D341Med (cell line): ENCODE data around the gene CSNK1D.

Experiments used
- DNase-seq: peaks from one replicate; pipeline ENCODE4 v3.0.0; 2012; ENCODE audit warnings: low spot score

CSNK1D gene

DNA sequence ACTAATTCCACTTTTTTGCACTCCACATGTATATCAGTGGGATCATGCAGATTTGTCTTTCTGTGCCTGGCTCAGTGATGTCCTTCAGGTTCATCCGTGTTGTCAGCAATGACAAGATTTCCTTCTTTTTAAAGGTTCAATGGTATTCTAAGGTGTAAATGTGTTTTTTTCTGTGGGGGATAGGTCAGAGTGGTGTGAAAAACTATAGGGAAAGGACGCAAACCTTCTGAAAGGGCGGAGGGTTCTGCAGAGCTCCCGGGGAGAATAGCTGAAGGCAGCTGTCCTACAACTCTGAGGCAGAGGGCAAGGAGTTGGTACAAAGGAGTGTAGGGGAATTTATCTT lies 21.9 kb upstream of the CSNK1D start:
- no peak for DNase-seq

DNA sequence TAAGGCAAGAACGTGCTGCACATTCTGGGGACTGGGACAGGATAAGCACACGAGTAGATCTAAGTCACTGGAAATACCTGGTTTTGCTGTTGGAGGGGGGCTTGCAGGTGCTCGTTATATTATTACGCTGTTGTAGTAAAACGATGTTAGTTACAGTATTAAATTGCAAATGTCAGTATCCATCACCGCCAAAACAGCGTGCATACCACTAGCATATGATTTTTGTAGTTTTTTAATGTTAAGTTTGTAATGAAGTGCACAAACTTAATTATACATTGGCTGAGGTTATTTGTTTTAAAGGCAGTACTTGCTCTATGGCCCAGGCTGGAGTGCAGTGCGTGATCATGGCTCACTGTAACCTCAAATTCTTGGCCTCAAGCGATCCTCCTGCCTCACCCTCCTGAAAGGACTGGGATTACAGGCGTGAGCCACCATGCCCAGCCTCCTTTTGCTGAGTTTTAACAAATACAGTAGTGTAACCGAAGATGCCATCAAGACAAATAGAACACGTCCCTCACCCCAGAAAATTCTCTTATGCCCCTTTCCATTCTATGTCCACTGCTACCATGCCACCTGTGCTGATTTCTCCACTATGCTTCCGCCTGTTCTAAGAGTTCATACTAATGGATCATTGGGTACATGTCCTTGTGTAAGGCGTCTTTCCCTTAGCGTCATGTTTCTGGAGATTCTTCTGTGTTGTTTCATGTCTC lies 20.7 kb upstream of the CSNK1D start:
- no peak for DNase-seq

DNA sequence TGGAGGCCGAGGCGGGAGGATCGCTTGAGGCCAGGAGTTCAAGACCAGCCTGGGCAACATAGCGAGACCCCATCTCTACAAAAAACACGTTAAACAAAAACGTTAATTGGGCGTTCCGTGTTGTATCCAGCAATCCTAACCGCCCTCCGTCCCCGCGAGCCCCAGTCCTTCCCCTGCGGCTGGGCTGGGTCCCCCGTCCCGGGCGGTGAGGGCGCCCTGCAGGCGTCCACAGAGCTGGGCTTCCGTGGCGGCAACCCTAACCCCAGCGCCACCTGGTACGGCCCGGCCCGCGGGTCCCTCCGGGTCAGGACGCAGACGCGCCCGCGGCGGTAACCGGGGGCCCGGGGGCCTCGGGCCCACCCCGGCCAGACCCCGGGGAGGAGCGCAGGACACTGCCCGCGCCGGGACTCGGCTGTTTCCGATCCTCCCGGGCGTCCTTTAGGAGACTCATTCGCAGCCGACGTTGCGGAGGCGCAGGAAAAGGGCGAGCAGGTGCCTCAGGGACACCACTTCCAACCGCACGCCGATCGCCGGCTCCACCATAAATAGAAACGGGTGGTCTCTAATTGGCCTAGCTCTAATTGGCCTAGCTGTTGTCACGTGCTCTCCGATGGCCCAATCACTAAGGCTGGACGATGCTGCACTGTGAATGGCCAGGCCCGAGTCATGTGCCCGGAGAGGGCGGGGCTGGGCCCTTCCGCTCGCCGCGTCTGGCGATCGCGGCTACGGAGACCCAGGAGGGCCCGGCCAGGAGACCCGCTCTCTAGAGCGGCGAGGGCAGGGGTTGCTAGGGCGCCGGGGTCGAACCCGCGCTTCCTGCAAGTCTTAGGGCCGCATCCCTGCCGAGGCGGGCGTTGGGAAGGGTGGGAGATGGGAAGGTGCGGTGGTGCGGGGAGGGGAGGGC lies 19.0 kb upstream of the CSNK1D start:
- DNase-seq: peak; percentile 99

GRCh38 chr17:82291582-82292250 lies 18.2 kb upstream of the CSNK1D start:
- DNase-seq: no peak

DNA sequence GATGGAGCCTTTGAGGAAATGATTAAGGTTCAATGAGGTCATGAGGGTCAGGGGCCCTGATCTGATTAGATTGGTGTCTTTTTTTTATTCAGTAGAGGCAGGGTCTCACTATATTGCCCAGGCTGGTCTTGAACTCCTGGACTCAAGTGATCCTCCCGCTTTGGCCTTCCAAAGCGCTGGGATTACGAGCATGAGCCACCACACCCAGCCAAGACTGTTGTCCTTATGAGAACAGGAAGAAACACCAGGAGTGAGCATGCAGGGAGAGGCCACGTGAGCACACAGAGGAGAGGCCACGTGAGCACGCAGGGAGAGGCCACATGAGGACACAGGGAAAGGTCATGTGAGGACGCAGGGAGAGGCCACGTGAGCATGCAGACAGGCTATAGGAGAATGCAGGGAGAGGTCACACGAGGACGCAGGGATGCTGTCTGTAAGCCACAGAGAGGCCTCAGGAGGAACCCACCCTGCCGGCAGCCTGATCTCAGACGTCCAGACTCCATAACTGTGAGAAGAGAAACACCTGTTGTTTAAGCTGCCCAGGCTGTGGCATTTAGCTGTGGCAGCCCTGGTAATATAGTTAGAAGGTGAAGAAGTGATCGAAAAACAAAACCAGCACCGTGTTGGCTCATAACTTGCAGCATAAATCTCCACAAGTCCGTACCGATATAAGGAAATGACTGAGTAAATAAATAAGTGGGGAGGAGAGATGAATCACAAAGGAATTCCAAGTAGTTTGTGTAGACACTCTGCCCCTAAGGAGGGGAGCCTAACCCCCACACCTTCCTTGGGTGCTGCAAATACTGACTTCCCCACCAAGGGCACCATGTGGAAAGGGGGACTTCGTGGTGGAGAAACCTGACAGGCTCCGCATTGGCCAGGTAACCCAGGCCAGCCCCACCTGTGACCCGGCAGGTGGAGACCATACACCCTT lies 14.6 kb upstream of the CSNK1D start:
- no peak for DNase-seq

DNA sequence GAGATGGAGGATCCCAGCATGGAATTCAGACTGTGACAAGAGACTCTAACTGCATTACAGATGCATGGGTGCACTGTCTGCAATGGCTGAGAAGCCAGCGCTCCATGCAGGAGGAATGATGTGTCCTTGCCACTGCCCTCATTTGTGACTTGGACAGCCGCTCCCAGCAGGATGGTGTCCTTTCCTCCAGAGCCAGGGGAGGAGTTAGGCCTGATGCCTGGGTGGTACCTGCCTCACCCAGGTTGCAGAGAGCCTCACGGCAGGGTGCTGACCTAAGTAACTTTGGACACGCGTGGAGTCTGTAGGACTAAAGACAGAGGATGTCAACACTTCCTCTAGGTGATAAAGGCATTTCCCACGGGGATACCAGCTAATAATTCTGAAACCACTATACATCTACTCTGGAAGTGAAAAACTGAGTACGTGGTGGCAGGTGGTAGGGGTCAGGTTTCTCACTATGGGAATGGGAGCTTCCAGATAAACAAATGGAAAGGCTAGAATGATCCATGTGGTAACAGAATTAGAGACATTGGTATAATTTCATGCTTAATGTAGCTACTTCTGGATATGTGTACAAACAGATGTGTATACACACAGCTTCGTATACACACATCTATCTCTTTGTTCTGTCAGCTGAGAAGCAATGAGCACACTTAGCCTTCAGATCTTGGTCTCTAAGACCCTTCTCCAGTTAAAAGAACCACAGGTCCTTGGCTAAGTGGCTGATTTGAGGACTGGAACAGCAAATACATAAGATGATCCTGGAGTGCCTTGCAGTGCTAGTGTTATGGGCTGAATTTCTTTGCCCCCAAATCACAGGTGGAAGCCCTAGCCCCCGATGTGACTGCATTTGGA lies 13.7 kb upstream of the CSNK1D start:
- DNase-seq: no peak

DNA sequence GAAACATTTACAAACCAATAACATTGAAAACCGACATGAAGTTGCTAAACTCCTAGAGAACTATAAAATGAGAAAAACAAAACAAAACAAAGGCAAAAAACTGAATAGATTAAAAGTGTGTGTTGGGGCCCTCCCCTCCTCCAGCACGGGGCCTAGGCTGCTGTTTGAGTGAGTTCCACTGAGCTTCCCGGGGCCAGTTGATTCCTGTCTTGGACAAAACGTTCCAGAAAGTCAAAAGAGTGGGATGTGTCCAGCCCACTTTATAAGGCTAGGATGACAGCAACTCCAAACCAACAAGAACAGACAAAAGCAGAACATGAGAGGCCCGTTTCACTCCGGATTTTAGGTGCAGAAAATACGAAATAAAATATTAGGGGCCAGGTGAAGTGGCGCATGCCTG lies 11.6 kb upstream of the CSNK1D start:
- no peak for DNase-seq

DNA sequence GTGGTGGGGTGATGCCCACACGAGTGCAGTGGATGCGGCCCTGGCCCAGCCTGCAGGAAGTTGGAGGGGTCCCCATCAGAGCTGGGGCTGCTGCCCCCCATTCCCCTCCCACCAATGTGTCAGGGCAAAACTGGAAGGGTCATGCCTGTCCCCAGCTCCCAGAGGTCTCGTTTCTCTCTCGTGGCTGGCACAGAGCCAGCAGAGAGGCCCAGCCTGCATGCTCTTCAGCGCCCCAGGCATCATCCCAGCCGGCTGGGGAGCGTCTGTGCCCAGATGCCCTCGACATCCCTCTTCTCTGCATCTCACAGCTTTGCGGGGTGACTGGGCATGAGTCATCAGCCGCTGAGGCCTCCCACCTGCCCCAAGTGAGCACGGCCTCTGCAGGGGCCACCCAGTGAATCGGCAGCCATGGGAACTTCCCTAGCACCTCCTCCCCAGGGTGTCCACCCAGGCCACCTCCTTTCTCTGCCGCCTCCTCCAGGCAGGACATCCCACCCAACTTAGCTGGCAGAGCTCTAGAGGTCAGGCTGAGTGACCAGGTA lies 9.8 kb upstream of the CSNK1D start:
- no peak for DNase-seq

DNA sequence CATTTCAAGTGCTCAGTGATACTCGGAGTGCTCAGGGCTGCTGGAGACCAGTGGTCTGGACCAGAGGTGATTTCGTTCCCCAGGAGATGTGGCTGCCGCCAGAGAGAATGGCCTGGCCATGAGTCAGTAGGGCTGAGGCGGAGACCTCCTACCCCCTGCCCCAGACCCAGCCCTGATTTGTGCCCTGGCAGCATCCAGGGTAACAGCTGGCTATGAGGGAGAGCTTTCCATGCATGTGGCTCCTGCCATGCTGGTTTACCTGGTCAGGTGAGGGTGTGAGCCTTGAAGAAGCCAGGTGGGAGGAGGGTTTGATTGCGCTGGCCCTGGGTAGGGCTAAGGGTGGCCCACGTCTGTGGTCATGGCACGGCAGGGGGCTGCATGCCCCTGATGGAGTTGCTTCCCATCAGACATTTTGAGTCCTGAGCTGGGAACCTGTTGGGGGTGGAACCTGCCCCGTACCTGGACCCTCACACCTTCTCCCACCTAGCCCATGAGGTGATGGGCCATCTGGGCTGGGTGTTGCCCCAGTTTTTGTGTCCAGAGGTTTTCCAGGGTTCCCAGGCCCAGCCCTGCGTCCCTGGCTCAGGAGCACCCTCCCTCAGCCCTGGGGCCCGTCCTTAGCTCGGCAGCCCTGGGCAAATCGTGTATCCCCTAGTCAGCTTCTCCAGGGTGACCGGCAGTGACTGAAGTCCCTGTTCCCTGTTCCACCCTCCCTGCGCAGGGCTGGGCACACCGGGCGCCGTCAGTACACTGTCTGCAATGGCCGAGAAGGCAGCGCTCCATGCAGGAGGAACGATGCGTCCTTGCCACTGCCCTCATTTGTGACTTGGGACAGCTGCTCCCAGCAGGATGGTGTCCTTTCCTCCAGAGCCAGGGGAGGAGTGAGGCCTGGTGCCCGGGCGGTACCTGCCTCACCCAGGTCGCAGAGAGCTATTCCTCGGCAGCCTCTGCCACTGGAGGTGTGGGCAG lies 9.0 kb upstream of the CSNK1D start:
- DNase-seq: no peak

- DNase-seq: no peak
Observed at GRCh38 chr17:82281502-82282238, 8.2 kb upstream of the CSNK1D start.

DNA sequence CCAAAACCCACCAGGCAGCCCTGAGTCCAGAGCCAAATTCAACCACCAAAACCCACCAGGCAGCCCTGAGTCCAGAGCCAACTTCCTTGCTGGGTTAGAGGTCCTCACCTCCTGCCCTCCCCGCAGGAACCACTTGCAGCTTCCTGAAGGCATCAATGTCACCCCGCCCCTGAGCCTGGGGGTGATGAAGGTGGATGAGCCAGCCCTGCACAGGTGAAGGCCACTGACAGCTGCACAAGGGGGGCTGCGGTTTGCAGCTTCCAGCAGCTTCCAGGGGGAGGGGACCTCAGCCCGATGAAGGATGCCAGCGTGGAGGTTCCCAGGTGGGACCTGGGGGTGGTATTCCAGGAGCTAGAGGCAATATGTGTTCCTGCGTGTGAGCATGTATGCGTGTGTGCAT lies 7.6 kb upstream of the CSNK1D start:
- no peak for DNase-seq

DNA sequence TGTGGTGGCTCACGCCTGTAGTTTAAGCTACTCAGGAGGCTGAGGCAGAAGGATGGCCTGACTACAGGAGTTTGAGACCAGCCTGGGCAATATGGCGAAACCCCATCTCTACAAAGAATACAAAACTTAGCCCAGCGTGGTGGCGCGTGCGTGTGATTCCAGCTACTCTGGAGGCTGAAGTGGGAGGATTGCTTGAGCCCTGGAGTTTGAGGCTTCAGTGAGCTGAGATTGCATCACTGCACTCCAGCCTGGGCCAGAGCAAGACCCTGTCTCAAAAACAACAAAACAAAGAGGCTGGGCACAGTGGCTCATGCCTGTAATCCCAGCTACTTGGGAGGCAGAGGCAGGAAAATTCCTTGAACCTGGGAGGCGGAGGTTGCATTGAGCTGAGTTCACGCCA lies 7.0 kb upstream of the CSNK1D start:
- DNase-seq: no peak

GRCh38 chr17:82278786-82279391 lies 5.4 kb upstream of the CSNK1D start:
- no peak for DNase-seq

DNA sequence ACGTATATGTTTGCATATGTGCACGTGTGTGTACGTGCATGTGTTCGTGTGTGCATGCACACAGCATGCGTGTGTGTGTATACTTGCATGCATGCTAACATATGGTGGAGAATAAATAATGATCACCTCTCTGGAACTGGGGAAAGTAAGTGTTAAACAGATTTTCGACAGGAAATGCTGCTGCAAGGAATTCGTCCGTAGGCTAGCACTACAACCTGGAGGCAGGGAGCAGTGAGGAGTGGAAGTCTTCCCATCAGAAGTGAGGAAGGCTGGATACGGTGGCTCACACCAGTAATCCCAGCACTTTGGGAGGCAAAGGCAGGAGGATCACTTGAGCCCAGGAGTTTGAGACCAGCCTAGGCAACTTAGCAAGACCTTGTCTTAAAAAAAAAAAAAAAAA lies 4.8 kb upstream of the CSNK1D start:
- DNase-seq: no peak

DNA sequence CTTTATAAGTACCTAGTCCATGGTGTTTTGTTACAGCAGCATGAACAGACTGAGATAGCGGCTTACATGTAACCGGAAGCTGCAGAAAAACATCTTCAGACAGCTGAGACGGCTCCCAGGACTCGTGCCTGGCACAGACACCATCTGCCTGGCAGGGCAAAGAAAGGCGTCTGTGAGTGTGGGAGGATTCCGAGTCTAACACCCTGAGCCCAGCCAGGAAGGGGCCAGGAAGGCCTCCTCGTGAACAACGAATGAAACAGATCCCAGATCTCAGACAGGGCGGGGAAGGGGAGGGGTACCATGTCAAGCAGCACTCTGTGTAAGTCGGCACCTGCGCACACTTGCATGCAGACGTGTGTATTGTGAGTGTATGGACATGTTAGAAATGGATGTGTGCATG lies 4.4 kb upstream of the CSNK1D start:
- DNase-seq: peak; percentile 73

- DNase-seq: no peak
Observed at GRCh38 chr17:82276938-82277337, 3.4 kb upstream of the CSNK1D start.

DNA sequence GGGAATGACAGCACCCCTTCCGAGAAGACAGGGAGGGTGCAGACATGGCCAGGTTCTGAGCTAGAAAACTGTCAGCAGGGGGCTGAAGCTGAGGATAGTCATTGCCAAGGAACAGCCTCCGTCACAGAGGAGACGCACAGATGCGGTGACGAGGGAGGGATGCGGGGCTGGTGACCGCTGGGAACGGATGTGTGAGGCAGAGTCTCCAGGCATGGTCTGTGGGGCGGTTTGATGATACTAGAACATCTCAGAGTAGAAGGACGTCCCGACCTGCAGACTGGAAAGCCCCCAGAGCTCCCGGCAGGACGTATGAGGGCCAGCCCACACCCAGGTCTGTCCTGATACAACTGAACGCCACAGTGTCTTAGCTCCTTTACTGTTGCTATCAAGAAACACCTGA lies 1.8 kb upstream of the CSNK1D start:
- no peak for DNase-seq
